ENCODE measurements around the gene BARX1. TPM values are rescaled to one million over a fixed set of nuclear protein-coding genes. Genes with fewer than 3 reads are reported as not detected.

Gene BARX1
- total RNA-seq, 2 experiments from 2014 or later = 1.1 to 1.4 TPM

- Mint-ChIP-seq H3K9me3 (no peaks in the 10 kb centered on the region), H3K27ac (no peak overlapping the region), H3K36me3 (no peaks in the 10 kb centered on the region), H3K4me1 (peaks cover 4% of the 10 kb centered on the region), H3K4me3 (no peak overlapping the region), H3K27me3 (peaks cover 4% of the 10 kb centered on the region)
- POLR2A ChIA-PET = no interaction called here
- no peak for ATAC-seq (ENCODE audit: low read depth)
- DNase-seq = no peak
Observed at GRCh38 chr9:93911136-93911745, 43.9 kb downstream of the BARX1 start.

DNA sequence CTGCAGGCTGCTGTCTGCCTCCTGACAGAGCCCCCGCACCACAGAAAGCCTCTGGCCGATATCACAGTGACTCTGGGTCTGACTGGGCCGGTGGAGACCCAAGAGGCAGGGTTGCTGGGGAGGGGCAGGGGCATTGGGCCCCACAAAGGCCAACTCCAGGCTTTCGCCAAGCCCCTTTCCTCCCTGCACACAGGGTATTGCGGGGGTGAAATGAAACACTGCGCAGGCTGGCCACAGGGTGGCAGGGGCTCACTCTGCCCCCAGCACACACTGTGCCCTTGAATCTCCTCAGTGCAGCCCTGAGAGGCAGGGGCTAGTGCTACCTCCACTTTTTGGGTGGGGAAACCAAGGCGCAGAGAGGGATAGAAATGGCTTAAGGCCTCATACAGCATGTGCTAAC, 44.6 kb downstream of the BARX1 start:
- H3K9me3 Mint-ChIP-seq = no peaks in the 10 kb centered on the region
- H3K4me3 Mint-ChIP-seq = no peak overlapping the region
- peaks cover 4% of the 10 kb centered on the region for H3K27me3 Mint-ChIP-seq
- no peaks in the 10 kb centered on the region for H3K36me3 Mint-ChIP-seq
- H3K4me1 Mint-ChIP-seq = peaks cover 4% of the 10 kb centered on the region
- POLR2A ChIA-PET = no interaction called here
- H3K27ac Mint-ChIP-seq = no peak overlapping the region
- DNase-seq = no peak
- ATAC-seq (ENCODE audit: low read depth) = no peak

- POLR2A ChIA-PET = no interaction called here
- no peak for DNase-seq
- H3K4me1 Mint-ChIP-seq = peaks cover 4% of the 10 kb centered on the region
Observed at GRCh38 chr9:93910196-93910595, 45.0 kb downstream of the BARX1 start.

GRCh38 chr9:93909242-93909616, 45.9 kb downstream of the BARX1 start:
- POLR2A ChIA-PET = no interaction called here
- peaks cover 4% of the 10 kb centered on the region for H3K27me3 Mint-ChIP-seq
- H3K4me1 Mint-ChIP-seq = peaks cover 4% of the 10 kb centered on the region
- no peaks in the 10 kb centered on the region for H3K36me3 Mint-ChIP-seq
- no peak for ATAC-seq (ENCODE audit: low read depth)
- H3K9me3 Mint-ChIP-seq = no peaks in the 10 kb centered on the region
- no peak for DNase-seq
- no peak overlapping the region for H3K27ac Mint-ChIP-seq
- no peak overlapping the region for H3K4me3 Mint-ChIP-seq

More at GRCh38 chr9:93910196-93910595, 45.0 kb downstream of the BARX1 start:
- Mint-ChIP-seq H3K27me3 (peaks cover 4% of the 10 kb centered on the region), H3K27ac (no peak overlapping the region), H3K4me3 (no peak overlapping the region), H3K36me3 (no peaks in the 10 kb centered on the region), H3K9me3 (no peaks in the 10 kb centered on the region)
- ATAC-seq (ENCODE audit: low read depth) = no peak

DNA sequence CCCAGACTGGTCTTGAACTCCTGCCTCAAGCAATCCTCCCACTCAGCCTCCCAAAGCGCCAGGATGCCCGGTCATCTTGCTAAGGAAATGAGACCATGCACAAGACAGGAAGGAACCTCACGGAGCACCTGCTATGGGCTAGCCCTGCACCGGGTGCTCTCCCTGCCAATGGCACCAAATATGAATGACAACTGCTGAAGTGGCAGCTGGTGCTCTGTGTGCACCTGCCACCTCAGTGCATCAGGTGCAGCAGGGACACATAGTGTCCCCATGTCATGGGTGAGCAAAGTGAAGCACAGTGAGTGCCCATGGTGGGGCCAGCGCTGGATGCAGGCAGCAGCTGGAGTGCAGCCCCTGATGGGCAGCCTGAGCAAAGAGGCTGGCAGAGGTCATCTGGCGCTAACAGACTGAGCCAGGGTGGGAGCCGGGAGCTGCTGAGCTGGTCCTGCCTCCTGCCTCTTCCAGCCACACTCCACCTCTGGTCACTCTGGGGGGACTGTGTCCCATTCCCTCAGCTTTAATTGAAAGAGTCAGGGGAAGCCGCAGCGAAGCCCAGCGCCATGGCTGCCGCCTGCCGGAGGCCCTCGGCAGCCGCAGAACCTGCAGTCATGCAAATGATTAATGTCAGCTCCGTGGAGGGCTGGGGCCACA, 46.4 kb downstream of the BARX1 start:
- H3K27me3 Mint-ChIP-seq = peaks cover 4% of the 10 kb centered on the region
- DNase-seq (no peak), ATAC-seq (ENCODE audit: low read depth) (no peak)
- H3K27ac Mint-ChIP-seq = no peak overlapping the region
- H3K4me1 Mint-ChIP-seq = peaks cover 4% of the 10 kb centered on the region
- H3K4me3 Mint-ChIP-seq = no peak overlapping the region
- H3K9me3 Mint-ChIP-seq = no peaks in the 10 kb centered on the region
- POLR2A ChIA-PET = no interaction called here
- no peaks in the 10 kb centered on the region for H3K36me3 Mint-ChIP-seq

- H3K27ac Mint-ChIP-seq = no peak overlapping the region
- ATAC-seq (ENCODE audit: low read depth) = no peak
- POLR2A ChIA-PET = no interaction called here
- H3K9me3 Mint-ChIP-seq = no peaks in the 10 kb centered on the region
- H3K4me3 Mint-ChIP-seq = no peak overlapping the region
- DNase-seq = no peak
- H3K4me1 Mint-ChIP-seq = peaks cover 4% of the 10 kb centered on the region
- no peaks in the 10 kb centered on the region for H3K36me3 Mint-ChIP-seq
- peaks cover 4% of the 10 kb centered on the region for H3K27me3 Mint-ChIP-seq
Observed at GRCh38 chr9:93907551-93908199, 47.5 kb downstream of the BARX1 start.

GRCh38 chr9:93906195-93906880, 48.8 kb downstream of the BARX1 start:
- no peak overlapping the region for H3K27ac Mint-ChIP-seq
- peaks cover 4% of the 10 kb centered on the region for H3K4me1 Mint-ChIP-seq

GRCh38 chr9:93905473-93906133, 49.6 kb downstream of the BARX1 start:
- DNase-seq (peak; percentile 4), ATAC-seq (ENCODE audit: low read depth) (no peak)
- Mint-ChIP-seq H3K27ac (no peak overlapping the region), H3K27me3 (peaks cover 4% of the 10 kb centered on the region), H3K4me1 (peaks cover 4% of the 10 kb centered on the region), H3K36me3 (no peaks in the 10 kb centered on the region), H3K4me3 (no peak overlapping the region), H3K9me3 (no peaks in the 10 kb centered on the region)
- POLR2A ChIA-PET = no interaction called here

More at GRCh38 chr9:93906195-93906880, 48.8 kb downstream of the BARX1 start:
- ATAC-seq (ENCODE audit: low read depth) = no peak
- no peaks in the 10 kb centered on the region for H3K9me3 Mint-ChIP-seq
- no peaks in the 10 kb centered on the region for H3K36me3 Mint-ChIP-seq
- no peak for DNase-seq
- POLR2A ChIA-PET = no interaction called here
- peaks cover 4% of the 10 kb centered on the region for H3K27me3 Mint-ChIP-seq
- no peak overlapping the region for H3K4me3 Mint-ChIP-seq

DNA sequence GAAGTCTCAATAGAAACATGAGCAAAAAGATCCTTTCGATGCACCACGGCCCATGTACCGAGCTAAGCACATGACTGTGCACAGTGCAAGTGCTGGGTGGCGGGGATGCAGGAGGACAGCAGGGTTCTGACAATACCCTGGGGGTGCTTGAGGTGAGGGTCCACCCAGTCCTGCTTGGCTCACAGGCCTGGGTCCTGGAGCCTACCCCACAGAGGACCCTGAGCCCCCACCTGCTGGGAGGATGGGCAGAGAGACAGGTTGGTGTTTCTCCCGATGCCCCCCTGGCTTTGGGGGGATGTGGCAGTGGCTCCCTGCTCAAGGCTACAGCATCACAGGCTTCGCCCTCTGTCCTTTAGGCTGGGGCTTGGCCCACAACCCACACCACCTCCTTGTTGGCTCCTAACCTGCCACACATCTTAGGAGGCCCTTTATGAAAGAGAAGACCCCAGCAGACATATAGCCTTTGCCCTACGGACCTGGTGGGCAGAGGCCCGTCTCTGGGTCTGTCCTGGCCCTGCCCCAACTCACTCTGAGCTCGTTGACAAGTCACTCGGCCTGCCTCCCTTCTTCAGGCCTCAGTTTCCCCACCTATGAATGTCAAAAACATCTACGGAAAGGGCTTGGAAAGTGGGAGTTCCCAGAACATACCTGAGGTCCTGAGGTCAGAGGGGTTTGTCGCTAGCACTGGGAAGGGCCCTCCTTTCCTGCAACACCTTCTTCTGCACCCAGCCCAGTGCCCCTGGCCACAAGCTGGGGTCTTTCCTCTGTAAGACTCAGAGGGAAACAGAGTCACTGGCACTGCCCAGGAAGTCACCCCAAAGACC, 50.3 kb downstream of the BARX1 start:
- no peaks in the 10 kb centered on the region for H3K9me3 Mint-ChIP-seq
- DNase-seq (peak; percentile 13), ATAC-seq (ENCODE audit: low read depth) (no peak)
- POLR2A ChIA-PET = no interaction called here
- peaks cover 4% of the 10 kb centered on the region for H3K27me3 Mint-ChIP-seq
- H3K27ac Mint-ChIP-seq = no peak overlapping the region
- peaks cover 4% of the 10 kb centered on the region for H3K4me1 Mint-ChIP-seq
- H3K36me3 Mint-ChIP-seq = no peaks in the 10 kb centered on the region
- no peak overlapping the region for H3K4me3 Mint-ChIP-seq

GRCh38 chr9:93903886-93904648, 51.1 kb downstream of the BARX1 start:
- H3K36me3 Mint-ChIP-seq = no peaks in the 10 kb centered on the region
- no peak overlapping the region for H3K4me3 Mint-ChIP-seq
- peaks cover 4% of the 10 kb centered on the region for H3K27me3 Mint-ChIP-seq
- peak; percentile 17 for DNase-seq
- H3K27ac Mint-ChIP-seq = no peak overlapping the region
- no peak for ATAC-seq (ENCODE audit: low read depth)
- POLR2A ChIA-PET = no interaction called here
- H3K9me3 Mint-ChIP-seq = no peaks in the 10 kb centered on the region
- H3K4me1 Mint-ChIP-seq = peaks cover 3% of the 10 kb centered on the region

GRCh38 chr9:93902780-93903655, 52.1 kb downstream of the BARX1 start:
- no peak overlapping the region for H3K4me3 Mint-ChIP-seq
- peaks cover 2% of the 10 kb centered on the region for H3K27me3 Mint-ChIP-seq
- ATAC-seq (ENCODE audit: low read depth) = no peak
- peak; percentile 24 for DNase-seq
- H3K36me3 Mint-ChIP-seq = no peaks in the 10 kb centered on the region
- peaks cover 4% of the 10 kb centered on the region for H3K4me1 Mint-ChIP-seq
- H3K27ac Mint-ChIP-seq = no peak overlapping the region
- POLR2A ChIA-PET = no interaction called here
- no peaks in the 10 kb centered on the region for H3K9me3 Mint-ChIP-seq

Data from activated naive CD8-positive, alpha-beta T cell treated with anti-CD3 and anti-CD28 coated beads, Interleukin-2, amount 10 ng/mL, durations not matched to agents 7 days and 5 days (primary cell).